Uterus (tissue), 2 donors: ENCODE results near the gene SPATA21.

Experiments
- CTCF ChIP-seq, 4 experiments: fragments of 200-600 bp in 2 of 4; fragments of 450-650 bp in 2 of 4; sonication (generic) in 2 of 4; IDR thresholded peaks; one replicate each; pipeline ENCODE4 v1.5.1; 2016 to 2019; ENCODE audit warnings: antibody characterized with exemption in 4 of 4, mild to moderate bottlenecking in 2 of 4, moderate library complexity in 1 of 4
- POLR2A ChIP-seq, 2 donors: fragments of 450-650 bp; IDR thresholded peaks; one replicate each; pipeline ENCODE4 v1.6.1; 2016; ENCODE audit warnings: antibody characterized with exemption in 2 of 2, mild to moderate bottlenecking in 1 of 2, moderate library complexity in 1 of 2

DNA sequence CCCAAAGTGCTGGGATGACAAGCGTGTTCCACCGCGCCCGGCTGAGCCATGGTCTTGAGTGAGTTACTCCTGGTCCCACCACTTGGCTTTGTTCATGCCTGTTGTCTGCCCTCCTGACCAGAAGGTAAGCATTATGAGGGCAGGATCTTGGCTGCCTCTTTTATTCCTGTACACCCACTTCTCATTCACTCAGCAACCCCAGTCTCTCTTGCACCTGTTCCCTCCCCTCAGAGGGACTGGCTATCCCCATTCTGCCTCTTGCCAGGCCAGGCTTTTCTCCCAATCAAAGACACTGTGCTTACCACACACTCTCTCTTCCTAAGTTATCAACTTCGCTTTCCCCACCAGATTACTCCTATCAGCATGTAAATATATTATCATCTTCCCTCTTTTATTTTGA, 26.4 kb downstream of the SPATA21 start:
- no peak for TF ChIP-seq CTCF (IDR thresholded peaks at IDR 0.05)
- TF ChIP-seq POLR2A (IDR thresholded peaks at IDR 0.05) = no peak
